Brain pericyte (primary cell): ENCODE results near the gene PLXDC1.
A peak's percentile ranks its signal among the peaks of the same experiment; 100 is the strongest.
"Not testable (repeated sequence)": the region's sequence is repeated elsewhere in the genome, so short reads cannot be mapped to it uniquely, and the experiment has no call there.

ENCODE experiments used
- DNase-seq: peaks from one replicate; pipeline ENCODE4 v3.0.0-alpha.2; 2012; ENCODE audit warnings: low read depth, low spot score

PLXDC1 gene

GRCh38 chr17:39155654-39156053 is 4.2 kb upstream of the PLXDC1 start:
- no peak for DNase-seq

GRCh38 chr17:39153599-39154051 is 2.2 kb upstream of the PLXDC1 start:
- peak; percentile 88 for DNase-seq

GRCh38 chr17:39151943-39152818 is 744 bp upstream of the PLXDC1 start:
- no peak for DNase-seq

GRCh38 chr17:39150795-39151149 is 665 bp downstream of the PLXDC1 start:
- DNase-seq, result no peak

GRCh38 chr17:39150104-39150634 is 1.3 kb downstream of the PLXDC1 start:
- DNase-seq, result no peak

GRCh38 chr17:39147221-39148185 is 3.9 kb downstream of the PLXDC1 start:
- DNase-seq, result no peak

GRCh38 chr17:39146273-39146672 is 5.2 kb downstream of the PLXDC1 start:
- no peak for DNase-seq

- DNase-seq, result no peak
These were observed 6.3 kb downstream of the PLXDC1 start for GRCh38 chr17:39145143-39145542.

- no peak for DNase-seq
These were observed 7.0 kb downstream of the PLXDC1 start for GRCh38 chr17:39144416-39144840.

GRCh38 chr17:39143552-39144093 is 7.8 kb downstream of the PLXDC1 start:
- DNase-seq, result no peak

GRCh38 chr17:39141915-39142664 is 9.3 kb downstream of the PLXDC1 start:
- DNase-seq, result no peak

- DNase-seq, result no peak
These were observed 10.1 kb downstream of the PLXDC1 start for GRCh38 chr17:39141294-39141693.

GRCh38 chr17:39139561-39139960 is 11.9 kb downstream of the PLXDC1 start:
- no peak for DNase-seq

GRCh38 chr17:39139161-39139511 is 12.3 kb downstream of the PLXDC1 start:
- no peak for DNase-seq

- DNase-seq, result no peak
These were observed 12.8 kb downstream of the PLXDC1 start for GRCh38 chr17:39138431-39139160.

- DNase-seq, result no peak
These were observed 16.6 kb downstream of the PLXDC1 start for GRCh38 chr17:39134878-39135277.

GRCh38 chr17:39132192-39132610 is 19.2 kb downstream of the PLXDC1 start:
- no peak for DNase-seq

GRCh38 chr17:39131616-39132015 is 19.8 kb downstream of the PLXDC1 start:
- DNase-seq, result no peak

GRCh38 chr17:39130205-39130604 is 21.2 kb downstream of the PLXDC1 start:
- no peak for DNase-seq

GRCh38 chr17:39129544-39129943 is 21.9 kb downstream of the PLXDC1 start:
- not testable (repeated sequence) for DNase-seq
